ENCODE measurements around the gene SNX14.

GRCh38 chr6:85458782-85459181, 134.9 kb downstream of the SNX14 start:
- TF ChIP-seq GATA2 (IDR thresholded peaks at IDR 0.05; ENCODE audit: low read depth, low read length) (no peak), GATA3 (IDR thresholded peaks at IDR 0.05; ENCODE audit: low read depth, low read length) (no peak)

All from SH-SY5Y (cell line).